Spleen (tissue), 11 donors: ENCODE data around the gene TAF3. TPM values are rescaled to one million over a fixed set of nuclear protein-coding genes. Genes with fewer than 3 reads are reported as not detected.

ENCODE experiments used
- DNase-seq: peaks from one replicate; pipeline ENCODE4 v3.0.0-alpha.2; 2020
- H3K27ac ChIP-seq, 8 donors: fragments of 200-600 bp; sonication (generic) in 7 of 8; 1 replicate in 4 of 8; 2 replicates in 4 of 8; pipeline versions ENCODE4 v1.5.0 to v1.8.0; 2016 to 2021; ENCODE audit warnings: inconsistent platforms in 4 of 8, mild to moderate bottlenecking in 4 of 8, moderate library complexity in 1 of 8
- H3K27me3 ChIP-seq, 7 donors: fragments of 200-600 bp; sonication (generic) in 6 of 7; replicated peaks in 1 of 7; 1 replicate in 4 of 7; 2 replicates in 3 of 7; pipeline versions ENCODE4 v1.5.0 to v1.8.0; 2016 to 2021; ENCODE audit warnings: inconsistent platforms in 3 of 7, mild to moderate bottlenecking in 1 of 7
- H3K36me3 ChIP-seq, 6 donors: fragments of 200-600 bp; sonication (generic) in 5 of 6; 1 replicate in 4 of 6; 2 replicates in 2 of 6; pipeline versions ENCODE4 v1.5.0 to v1.8.0; 2016 to 2021; ENCODE audit warnings: inconsistent platforms in 2 of 6
- H3K4me1 ChIP-seq, 6 donors: fragments of 200-600 bp; sonication (generic) in 5 of 6; 1 replicate in 3 of 6; 2 replicates in 3 of 6; pipeline versions ENCODE4 v1.5.0 to v1.8.0; 2016 to 2021; ENCODE audit warnings: inconsistent platforms in 3 of 6
- H3K4me3 ChIP-seq, 8 donors: fragments of 200-600 bp; sonication (generic) in 7 of 8; 1 replicate in 4 of 8; 2 replicates in 4 of 8; pipeline versions ENCODE4 v1.5.0 to v1.8.0; 2016 to 2021; ENCODE audit warnings: inconsistent platforms in 4 of 8, mild to moderate bottlenecking in 4 of 8, moderate library complexity in 2 of 8
- H3K9me3 ChIP-seq, 8 donors: fragments of 200-600 bp; sonication (generic) in 7 of 8; 1 replicate in 4 of 8; 2 replicates in 4 of 8; pipeline versions ENCODE4 v1.5.0 to v1.8.0; 2016 to 2021; ENCODE audit warnings: inconsistent platforms in 4 of 8
- CTCF ChIP-seq, 11 experiments: fragments of 200-600 bp in 7 of 11; fragments of 450-650 bp in 4 of 11; sonication (generic) in 4 of 11; IDR thresholded peaks in 8 of 11; conservative IDR thresholded peaks in 3 of 11; 1 replicate in 7 of 11; 2 replicates in 4 of 11; pipeline versions ENCODE4 v1.4.0 to v1.8.0; 2016 to 2021; ENCODE audit warnings: antibody characterized with exemption in 11 of 11, inconsistent platforms in 4 of 11, mild to moderate bottlenecking in 1 of 11
- POLR2A ChIP-seq, 3 donors: fragments of 450-650 bp; IDR thresholded peaks; one replicate each; pipeline ENCODE4 v1.5.1; 2017; ENCODE audit warnings: antibody characterized with exemption in 3 of 3, mild to moderate bottlenecking in 1 of 3
- POLR2AphosphoS5 ChIP-seq, 3 donors: sonication (generic); formaldehyde crosslinking; IDR thresholded peaks; one replicate each; pipeline ENCODE4 v1.5.1; 2017; ENCODE audit warnings: antibody characterized with exemption in 3 of 3
- WGBS, 5 donors: extraction: QIAGEN DNeasy Blood & Tissue Kit in 3 of 5; methylation state at CpG; one replicate each; pipeline versions ENCODE4 v1.1.5 to v1.1.7; 2013 to 2018; 5-methylcytosine and 5-hydroxymethylcytosine counted together
- intact Hi-C: fragments of 100-400 bp; cut with DNase I; formaldehyde crosslinking; loops from one replicate; pipeline ENCODE4 v1.15.0; 2023; ENCODE audit warnings: low total_unique reads
- polyA plus RNA-seq, 3 donors: library from polyadenylated mRNA; stranded (reverse); fragments of 200-250 nt; gene quantifications; one replicate each; pipeline ENCODE4 v1.2.1, GENCODE V29; 2013
- total RNA-seq, 7 donors: library from RNA; depleted of rRNA in 3 of 7; stranded (reverse); fragments of >200 nt in 3 of 7; fragmentation: NEBNext Ultra II Directional in 4 of 7; extraction: Animal tissue kit (Norgen Biotek cat#: 25700) in 4 of 7; gene quantifications; one replicate each; pipeline versions ENCODE4 v1.1.0 to v1.2.1, GENCODE V29; 2016 to 2021
- donor health status: healthy with polysubstance abuse.
- donor health status: DM: no; HTN: no; CAD: no; lungs with moderate emphysema.
- donor health status: DM: no; HTN: no; CAD: no.
- donor health status: Bipolar disorder and iron deficiency.
- donor health status: healthy.
- donor health status: DM: no; HTN: no; CAD: no.
- donor health status: DM: yes; HTN: yes; CAD: no.

The TAF3 gene
- total and polyA plus RNA-seq, 10 donors, result 2.7 to 13.0 (median 9.8) TPM

DNA sequence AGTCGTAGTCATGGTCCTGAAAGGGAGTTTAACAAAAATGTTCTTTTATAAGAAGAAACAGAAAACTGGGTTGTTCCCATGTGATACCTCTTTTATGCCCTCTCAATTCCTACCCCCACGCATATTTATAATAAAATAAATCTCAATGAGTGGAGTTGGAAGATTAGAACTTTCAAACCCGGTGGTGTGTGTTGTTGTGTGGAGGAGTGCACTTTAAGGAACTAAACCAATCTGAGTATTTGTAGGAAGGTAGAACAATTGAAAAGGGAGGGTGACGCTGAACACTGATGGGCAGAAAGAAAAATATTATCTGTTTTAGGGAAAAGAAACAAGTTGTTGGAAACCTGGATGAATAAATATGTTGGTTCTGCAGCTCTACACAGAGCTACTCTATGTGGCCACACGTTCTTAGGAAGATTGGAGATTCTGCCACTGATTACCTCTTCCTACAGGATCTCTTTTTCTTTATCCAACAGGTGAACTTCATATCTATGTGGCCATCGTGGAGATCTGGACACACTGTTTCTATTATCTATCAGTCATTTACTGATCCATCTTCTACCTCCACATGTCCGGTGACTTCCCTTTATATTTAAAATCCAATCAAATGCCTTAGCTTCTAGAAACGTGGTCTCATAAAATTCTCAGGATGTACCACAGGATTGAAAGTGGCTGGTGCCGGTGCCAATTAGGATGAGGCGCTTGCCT is 223.1 kb downstream of the TAF3 start:
- no peaks in the 10 kb centered on the region for H3K9me3 ChIP-seq
- H3K4me3 ChIP-seq, result no peak overlapping the region
- TF ChIP-seq POLR2A (IDR thresholded peaks at IDR 0.05) (no peak), POLR2AphosphoS5 (IDR thresholded peaks at IDR 0.05) (no peak), CTCF (IDR thresholded peaks at IDR 0.05 in 8 of 11, conservative IDR thresholded peaks at IDR 0.05 in 3 of 11) (no peak)
- H3K27me3 ChIP-seq, result peaks cover 23 to 100% (median 100%) of the 10 kb centered on the region in 7 donors
- WGBS, 5 donors, result 9 to 11% (median 11%) methylated on average over 10 of the region's 10 CpGs
- H3K36me3 ChIP-seq, result no peaks in the 10 kb centered on the region
- H3K27ac ChIP-seq, result no peak overlapping the region
- intact Hi-C loops, result no loop called here
- DNase-seq, result no peak
- H3K4me1 ChIP-seq, result peaks cover 11 to 61% (median 46%) of the 10 kb centered on the region in 6 donors

DNA sequence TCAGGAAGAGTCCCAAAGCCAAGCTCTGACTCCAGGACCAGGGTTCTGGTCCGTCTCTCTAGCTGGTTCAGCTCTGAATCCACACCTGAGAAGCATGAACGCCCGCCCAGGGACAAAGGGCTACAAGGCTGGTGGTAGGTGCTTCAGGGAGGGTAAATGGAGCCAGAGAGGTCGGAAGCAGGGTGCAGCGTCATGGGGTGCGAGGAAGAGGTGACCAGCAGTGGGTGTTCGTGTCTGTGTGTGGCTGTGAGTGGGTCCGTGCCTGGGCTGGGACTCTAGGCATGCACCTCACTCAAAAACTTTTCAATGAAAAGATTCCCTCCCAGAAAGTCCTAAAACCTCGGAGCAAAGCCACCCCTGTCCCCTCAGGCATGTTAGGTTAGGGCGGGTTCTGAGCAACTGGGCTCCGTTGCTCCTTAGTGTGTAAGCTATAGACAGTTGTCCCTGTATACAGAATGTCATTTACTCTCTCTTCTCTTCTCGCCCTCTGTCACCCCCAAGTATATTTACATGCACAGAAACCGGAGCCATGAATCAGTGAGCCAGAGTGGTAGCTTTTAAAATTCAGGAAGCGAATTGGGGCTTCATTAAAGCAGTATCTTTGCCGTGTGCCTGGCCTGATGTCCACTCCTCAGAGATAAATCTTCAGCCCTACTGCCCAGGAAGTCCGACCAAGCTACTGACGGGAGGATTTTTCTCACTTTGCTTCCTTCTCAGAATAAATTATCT is 223.9 kb downstream of the TAF3 start:
- Histone ChIP-seq H3K4me3 (no peak overlapping the region), H3K27me3 (peaks cover 23 to 100% (median 100%) of the 10 kb centered on the region in 7 donors), H3K36me3 (no peaks in the 10 kb centered on the region), H3K27ac (no peak overlapping the region), H3K9me3 (no peaks in the 10 kb centered on the region), H3K4me1 (peaks cover 11 to 58% (median 41%) of the 10 kb centered on the region in 6 donors)
- DNase-seq, result no peak
- intact Hi-C loops, result no loop called here
- WGBS, 5 donors, result 10 to 13% (median 13%) methylated on average over 17 of the region's 17 CpGs
- no peak for TF ChIP-seq POLR2A (IDR thresholded peaks at IDR 0.05)
- TF ChIP-seq CTCF (IDR thresholded peaks at IDR 0.05 in 8 of 11, conservative IDR thresholded peaks at IDR 0.05 in 3 of 11), result no peak

DNA sequence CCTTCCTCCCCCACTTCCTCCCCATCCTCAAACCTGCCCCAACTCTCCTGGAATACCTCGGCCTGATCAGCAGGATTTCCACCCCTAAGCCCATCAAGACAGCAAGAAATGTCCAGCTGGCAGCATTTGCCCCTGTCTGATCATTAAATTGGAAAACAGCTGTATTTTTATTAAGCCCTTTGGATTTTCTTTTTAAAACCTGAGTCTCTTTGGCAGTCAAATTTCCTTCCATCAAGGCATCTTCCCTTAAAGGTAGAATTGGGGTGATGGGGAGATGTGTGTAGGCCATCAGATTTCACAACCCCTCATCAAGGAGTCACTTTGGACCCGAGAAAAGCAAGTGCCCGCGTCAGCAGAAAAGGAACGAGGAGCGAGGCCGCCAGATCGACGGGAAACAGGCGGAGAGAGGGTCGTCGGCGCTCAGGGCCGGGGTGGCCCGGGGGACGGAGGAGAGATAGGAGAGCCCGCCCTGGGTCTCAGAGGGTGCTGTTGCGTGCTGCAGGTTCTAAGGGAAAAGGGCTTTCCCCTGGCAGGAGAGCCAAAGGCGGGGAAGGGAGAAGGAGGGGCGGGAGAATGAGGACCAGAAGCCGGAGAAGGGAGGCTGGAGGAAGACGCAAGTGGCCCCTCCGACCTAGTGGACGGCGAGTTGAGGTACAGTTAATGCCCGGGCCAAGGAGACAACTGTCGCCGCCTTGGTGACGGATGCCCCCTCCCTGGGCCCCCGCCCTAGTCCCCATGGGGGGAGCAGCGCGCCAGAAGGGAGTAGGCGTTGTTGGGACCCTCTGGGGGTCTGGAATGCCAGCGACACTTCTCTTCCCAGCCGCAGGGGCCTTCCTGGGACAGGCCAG is 224.6 kb downstream of the TAF3 start:
- WGBS, 5 donors, result 6 to 9% (median 8%) methylated on average over 32 to 35 of the region's 35 CpGs
- TF ChIP-seq POLR2A (IDR thresholded peaks at IDR 0.05), result no peak
- H3K27me3 ChIP-seq, result peaks cover 23 to 100% (median 100%) of the 10 kb centered on the region in 7 donors
- no peak overlapping the region for H3K27ac ChIP-seq
- intact Hi-C loops, result no loop called here
- H3K4me1 ChIP-seq, result peaks cover 11 to 60% (median 41%) of the 10 kb centered on the region in 6 donors
- H3K9me3 ChIP-seq, result no peaks in the 10 kb centered on the region
- no peak for DNase-seq
- H3K36me3 ChIP-seq, result no peaks in the 10 kb centered on the region
- peak overlapping the region in 1 of 8 donors; percentile 9 for H3K4me3 ChIP-seq

DNA sequence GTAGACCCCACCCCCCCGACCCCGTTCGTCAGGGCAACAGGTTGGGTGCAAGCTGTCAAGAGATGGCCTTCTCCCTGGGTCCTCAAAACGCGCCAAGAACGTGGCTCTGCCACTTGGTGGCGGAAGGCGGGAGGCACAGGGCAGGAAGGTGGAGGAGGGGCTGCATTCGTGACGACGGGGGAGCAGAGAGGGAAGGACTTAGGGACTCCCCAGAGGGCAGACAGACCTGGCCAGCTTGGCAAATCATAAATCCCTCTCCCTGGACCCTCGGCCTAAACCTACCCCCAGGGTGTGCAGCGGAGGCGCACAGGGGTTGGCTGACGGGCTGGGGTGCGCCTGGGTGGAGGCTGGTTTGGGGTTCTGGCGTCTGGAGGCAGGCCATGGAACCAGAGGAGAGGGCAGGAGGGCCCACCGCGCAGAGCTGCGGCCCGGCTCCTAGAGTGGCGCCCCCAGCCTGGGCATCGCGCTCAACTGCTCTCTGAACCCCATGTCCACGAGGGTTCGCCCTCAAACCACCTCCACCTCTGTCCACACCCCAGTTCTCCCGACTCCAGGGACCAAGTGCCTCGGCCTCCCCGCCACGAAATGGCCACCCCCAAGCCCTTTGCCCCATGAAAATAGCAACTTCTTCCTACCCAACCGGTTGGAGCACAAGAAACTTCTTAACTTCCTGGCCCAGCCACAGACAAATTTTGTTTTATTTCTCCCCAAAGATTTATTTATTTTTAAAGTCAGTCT is 225.4 kb downstream of the TAF3 start:
- Histone ChIP-seq H3K36me3 (no peaks in the 10 kb centered on the region), H3K27me3 (peaks cover 23 to 100% (median 100%) of the 10 kb centered on the region in 7 donors), H3K4me3 (peak overlapping the region in 1 of 8 donors; percentile 9), H3K27ac (no peak overlapping the region), H3K9me3 (no peaks in the 10 kb centered on the region), H3K4me1 (peaks cover 11 to 66% (median 46%) of the 10 kb centered on the region in 6 donors)
- WGBS, 5 donors, result 6 to 18% (median 9%) methylated on average over 22 to 31 of the region's 31 CpGs
- intact Hi-C loops, result no loop called here
- TF ChIP-seq CTCF (IDR thresholded peaks at IDR 0.05 in 8 of 11, conservative IDR thresholded peaks at IDR 0.05 in 3 of 11) (no peak), POLR2A (IDR thresholded peaks at IDR 0.05) (no peak), POLR2AphosphoS5 (IDR thresholded peaks at IDR 0.05) (no peak)
- DNase-seq, result no peak
